Testis (tissue), 3 donors: ENCODE data around the gene RAI1. TPM values are rescaled to one million over a fixed set of nuclear protein-coding genes. Genes with fewer than 3 reads are reported as not detected.

Source experiments
- DNase-seq: peaks from one replicate; pipeline ENCODE4 v3.0.0-alpha.2; 2019
- H3K27ac ChIP-seq, 2 donors: fragments of 200-600 bp; sonication (generic); one replicate each; pipeline ENCODE4 v1.5.1; 2019
- H3K27me3 ChIP-seq: fragments of 200-600 bp; sonication (generic); one replicate; pipeline ENCODE4 v1.5.1; 2019
- H3K36me3 ChIP-seq: fragments of 200-600 bp; sonication (generic); one replicate; pipeline ENCODE4 v1.5.1; 2017; ENCODE audit warnings: low read depth; ENCODE audit errors: missing control alignments
- H3K4me1 ChIP-seq: fragments of 200-600 bp; sonication (generic); one replicate; pipeline ENCODE4 v1.5.1; 2019
- H3K4me3 ChIP-seq, 2 donors: fragments of 200-600 bp; sonication (generic); one replicate each; pipeline ENCODE4 v1.5.1; 2017 to 2019
- H3K9me3 ChIP-seq: fragments of 200-600 bp; sonication (generic); one replicate; pipeline ENCODE4 v1.5.1; 2017
- CTCF ChIP-seq, 3 experiments: fragments of 450-650 bp in 2 of 3; fragments of 200-600 bp in 1 of 3; sonication (generic) in 1 of 3; IDR thresholded peaks; one replicate each; pipeline ENCODE4 v1.5.1; 2016 to 2019; ENCODE audit warnings: antibody characterized with exemption in 3 of 3, mild to moderate bottlenecking in 2 of 3, moderate library complexity in 1 of 3
- POLR2A ChIP-seq: fragments of 450-650 bp; IDR thresholded peaks from one replicate; pipeline ENCODE4 v1.6.1; 2017; ENCODE audit warnings: antibody characterized with exemption, mild to moderate bottlenecking, moderate library complexity
- WGBS, 2 donors: methylation state at CpG; one replicate each; pipeline ENCODE4 v1.1.5; 2018; 5-methylcytosine and 5-hydroxymethylcytosine counted together
- intact Hi-C: fragments of 100-400 bp; cut with DNase I; formaldehyde crosslinking; loops from one replicate; pipeline ENCODE4 v1.15.1; 2023; ENCODE audit warnings: low total_unique reads
- polyA plus RNA-seq: library from polyadenylated mRNA; stranded (reverse); fragments of 350-450 nt; fragmentation: Illumina TruSeq; extraction: RNeasy Lipid Tissue Mini Kit (QIAGEN cat#74804); gene quantifications from one replicate; pipeline ENCODE4 v1.2.3, GENCODE V29; 2014; ENCODE audit warnings: low read depth, low replicate concordance; ENCODE audit not compliant: insufficient read depth
- total RNA-seq, 2 donors: library from RNA; depleted of rRNA; stranded (reverse); fragments of >200 nt; gene quantifications; one replicate each; pipeline ENCODE4 v1.2.3, GENCODE V29; 2016

The RAI1 gene
- total and polyA plus RNA-seq, 3 donors from 2014 or later: 17.5 to 44.5 (median 42.8) TPM

- intact Hi-C loops: no loop called here
- H3K4me3 ChIP-seq: no peak overlapping the region
- no peaks in the 10 kb centered on the region for H3K27me3 ChIP-seq
- no peaks in the 10 kb centered on the region for H3K9me3 ChIP-seq
- peak overlapping the region; percentile 10 to 76 for H3K27ac ChIP-seq
- peaks cover 50% of the 10 kb centered on the region for H3K4me1 ChIP-seq
- no peaks in the 10 kb centered on the region for H3K36me3 ChIP-seq
- peak; percentile 50 for DNase-seq
- TF ChIP-seq POLR2A (no peak), CTCF (IDR thresholded peaks at IDR 0.05) (no peak)
- 45 to 55% methylated on average over 8 of the region's 8 CpGs for WGBS, 2 donors
Observed at GRCh38 chr17:17738901-17739300, 57.6 kb downstream of the RAI1 start.

GRCh38 chr17:17739388-17740066 is 58.3 kb downstream of the RAI1 start:
- no peak for TF ChIP-seq POLR2A
- H3K4me1 ChIP-seq: peaks cover 50% of the 10 kb centered on the region
- peak; percentile 56 for DNase-seq
- 33 to 54% methylated on average over 4 to 10 of the region's 10 CpGs for WGBS, 2 donors
- H3K27me3 ChIP-seq: no peaks in the 10 kb centered on the region
- intact Hi-C loops: no loop called here
- no peak overlapping the region for H3K4me3 ChIP-seq
- no peaks in the 10 kb centered on the region for H3K36me3 ChIP-seq
- peak overlapping the region; percentile 63 to 76 for H3K27ac ChIP-seq
- H3K9me3 ChIP-seq: no peaks in the 10 kb centered on the region

DNA sequence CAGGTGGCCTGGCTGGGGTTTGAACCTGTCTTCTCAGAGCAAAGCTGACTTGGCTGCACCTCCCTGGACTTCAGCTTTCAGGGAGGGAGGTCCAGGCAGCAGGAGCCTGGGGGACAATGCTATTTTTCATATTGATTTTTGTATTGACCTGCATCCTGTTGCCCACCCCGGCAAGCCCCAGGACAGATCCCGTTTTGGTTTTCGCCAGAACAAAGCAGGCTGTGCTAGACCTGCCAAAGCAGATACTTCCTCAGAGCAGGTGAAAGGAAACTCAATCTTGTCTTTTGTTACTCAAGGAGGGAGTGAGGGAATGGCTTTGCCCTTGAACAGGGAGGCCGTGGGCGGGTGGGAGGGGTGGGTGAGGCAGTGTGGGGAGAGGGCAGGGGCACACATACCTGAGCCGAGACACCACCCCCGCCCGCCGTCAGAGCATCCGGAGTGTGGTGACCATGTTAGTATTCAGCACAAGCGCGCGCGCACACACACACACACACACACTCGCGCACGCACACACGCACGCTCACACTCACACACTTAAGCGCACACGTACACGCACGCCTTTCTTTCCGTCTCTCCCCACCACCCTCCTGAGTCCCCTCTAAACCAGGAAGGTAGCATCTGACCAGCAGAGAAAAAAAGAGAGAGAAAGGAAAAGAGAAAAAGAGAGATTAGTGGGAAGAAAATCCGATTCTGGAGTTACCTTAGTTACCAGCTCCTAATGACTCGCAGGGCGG is 59.5 kb downstream of the RAI1 start:
- intact Hi-C loops: no loop called here
- no peaks in the 10 kb centered on the region for H3K36me3 ChIP-seq
- peak; percentile 50 for DNase-seq
- no peaks in the 10 kb centered on the region for H3K27me3 ChIP-seq
- WGBS, 2 donors: 28 to 67% methylated on average over 22 to 27 of the region's 27 CpGs
- H3K9me3 ChIP-seq: no peaks in the 10 kb centered on the region
- no peak for TF ChIP-seq POLR2A
- no peak for TF ChIP-seq CTCF (IDR thresholded peaks at IDR 0.05)
- H3K27ac ChIP-seq: peak overlapping the region; percentile 63 to 76
- no peak overlapping the region for H3K4me3 ChIP-seq
- H3K4me1 ChIP-seq: peaks cover 50% of the 10 kb centered on the region

GRCh38 chr17:17741349-17742023 is 60.2 kb downstream of the RAI1 start:
- Histone ChIP-seq H3K36me3 (no peaks in the 10 kb centered on the region), H3K4me3 (no peak overlapping the region), H3K27ac (peak overlapping the region; percentile 63 to 76), H3K27me3 (no peaks in the 10 kb centered on the region), H3K9me3 (no peaks in the 10 kb centered on the region), H3K4me1 (peaks cover 50% of the 10 kb centered on the region)
- DNase-seq: peak; percentile 72
- TF ChIP-seq CTCF (IDR thresholded peaks at IDR 0.05): no peak
- no peak for TF ChIP-seq POLR2A
- intact Hi-C loops: no loop called here
- 30 to 54% methylated on average over 16 to 18 of the region's 18 CpGs for WGBS, 2 donors

- TF ChIP-seq CTCF (IDR thresholded peaks at IDR 0.05): no peak
- TF ChIP-seq POLR2A: no peak
- H3K27ac ChIP-seq: peak overlapping the region; percentile 63 to 76
- H3K36me3 ChIP-seq: no peaks in the 10 kb centered on the region
- H3K27me3 ChIP-seq: no peaks in the 10 kb centered on the region
- no peak for DNase-seq
- 45 to 47% methylated on average over 5 of the region's 5 CpGs for WGBS, 2 donors
- peaks cover 50% of the 10 kb centered on the region for H3K4me1 ChIP-seq
- H3K4me3 ChIP-seq: no peak overlapping the region
- intact Hi-C loops: no loop called here
- no peaks in the 10 kb centered on the region for H3K9me3 ChIP-seq
Observed at GRCh38 chr17:17742133-17742621, 60.9 kb downstream of the RAI1 start.
